Stomach (tissue), 9 donors: ENCODE results near the gene XIST. TPM values are rescaled to one million over a fixed set of nuclear protein-coding genes. Genes with fewer than 3 reads are reported as not detected.

Source experiments
- DNase-seq, 2 donors: peaks; one replicate each; pipeline versions ENCODE4 v3.0.0 to v3.0.0-alpha.2; 2013 to 2019
- H3K27ac ChIP-seq, 5 donors: fragments of 200-600 bp in 4 of 5; sonication (generic) in 4 of 5; one replicate each; pipeline ENCODE4 v1.5.1; 2013 to 2019; ENCODE audit warnings: mild to moderate bottlenecking in 1 of 5, moderate library complexity in 1 of 5
- H3K27me3 ChIP-seq, 3 donors: fragments of 200-600 bp; sonication (generic); one replicate each; pipeline ENCODE4 v1.5.1; 2017 to 2019; ENCODE audit warnings: mixed run types in 1 of 3
- H3K36me3 ChIP-seq, 4 donors: fragments of 200-600 bp; sonication (generic); 1 replicate in 3 of 4; 2 replicates in 1 of 4; pipeline ENCODE4 v1.5.1; 2016 to 2019
- H3K4me1 ChIP-seq, 4 donors: fragments of 200-600 bp; sonication (generic); one replicate each; pipeline ENCODE4 v1.5.1; 2016 to 2019
- H3K4me3 ChIP-seq, 4 donors: fragments of 200-600 bp; sonication (generic) in 3 of 4; one replicate each; pipeline ENCODE4 v1.5.1; 2016 to 2019; ENCODE audit warnings: mild to moderate bottlenecking in 1 of 4
- H3K9me3 ChIP-seq, 4 donors: fragments of 200-600 bp; sonication (generic); one replicate each; pipeline ENCODE4 v1.5.1; 2016 to 2019
- CTCF ChIP-seq, 7 experiments: fragments of 450-650 bp in 4 of 7; fragments of 200-600 bp in 3 of 7; sonication (generic) in 3 of 7; IDR thresholded peaks; one replicate each; pipeline ENCODE4 v1.5.1; 2016 to 2019; ENCODE audit warnings: antibody characterized with exemption in 7 of 7, control low read depth in 2 of 7, mild to moderate bottlenecking in 1 of 7
- EP300 ChIP-seq: sonication (generic); formaldehyde crosslinking; IDR thresholded peaks from one replicate; pipeline ENCODE4 v1.6.1; 2017; ENCODE audit warnings: antibody characterized with exemption
- POLR2A ChIP-seq, 4 donors: fragments of 450-650 bp; IDR thresholded peaks; one replicate each; pipeline ENCODE4 v1.6.1; 2016; ENCODE audit warnings: antibody characterized with exemption in 4 of 4, control low read depth in 2 of 4, mild to moderate bottlenecking in 1 of 4, moderate library complexity in 1 of 4
- POLR2AphosphoS5 ChIP-seq, 3 donors: sonication (generic); formaldehyde crosslinking; IDR thresholded peaks; one replicate each; pipeline ENCODE4 v1.6.1; 2016; ENCODE audit warnings: antibody characterized with exemption in 3 of 3
- WGBS, 5 donors: extraction: QIAGEN DNeasy Blood & Tissue Kit in 3 of 5; methylation state at CpG; one replicate each; pipeline versions ENCODE4 v1.1.5 to v1.1.7; 2013 to 2018; 5-methylcytosine and 5-hydroxymethylcytosine counted together
- intact Hi-C: fragments of 100-400 bp; cut with DNase I; formaldehyde crosslinking; loops from one replicate; pipeline ENCODE4 v1.15.1; 2023; ENCODE audit warnings: low total_unique reads
- polyA plus RNA-seq, 3 donors: library from polyadenylated mRNA; stranded (reverse); fragments of 200-250 nt; gene quantifications; one replicate each; pipeline ENCODE4 v1.2.3, GENCODE V29; 2013
- total RNA-seq, 5 donors: library from RNA; depleted of rRNA; stranded (reverse); fragments of >200 nt; gene quantifications; one replicate each; pipeline versions ENCODE4 v1.1.0 to v1.2.3, GENCODE V29; 2014 to 2016
- donor health status: healthy with polysubstance abuse.
- donor health status: Bipolar disorder and iron deficiency.
- donor health status: healthy.

The XIST gene
- total and polyA plus RNA-seq, 8 donors, result 0.19 to 614 (median 22.7) TPM

GRCh38 chrX:73832319-73832718, 20.2 kb downstream of the XIST start:
- 84 to 96% (median 90%) methylated on average over 4 of the region's 4 CpGs for WGBS, 5 donors
- TF ChIP-seq POLR2AphosphoS5 (IDR thresholded peaks at IDR 0.05) (no peak), POLR2A (IDR thresholded peaks at IDR 0.05) (no peak), CTCF (IDR thresholded peaks at IDR 0.05) (no peak), EP300 (no peak)
- Histone ChIP-seq H3K27ac (no peak overlapping the region), H3K36me3 (peaks cover 0 to 45% (median 16%) of the 10 kb centered on the region in 4 donors), H3K4me3 (no peak overlapping the region), H3K4me1 (peaks cover 0 to 11% (median 0%) of the 10 kb centered on the region in 4 donors), H3K27me3 (no peaks in the 10 kb centered on the region), H3K9me3 (no peaks in the 10 kb centered on the region)
- no peak for DNase-seq
- intact Hi-C loops, result no loop called here

- 60 to 81% (median 67%) methylated on average over 2 of the region's 2 CpGs for WGBS, 5 donors
- TF ChIP-seq EP300 (no peak), CTCF (IDR thresholded peaks at IDR 0.05) (no peak)
- no peak overlapping the region for H3K27ac ChIP-seq
- H3K4me1 ChIP-seq, result peaks cover 0 to 3% (median 0%) of the 10 kb centered on the region in 4 donors
- H3K9me3 ChIP-seq, result no peaks in the 10 kb centered on the region
- H3K4me3 ChIP-seq, result no peak overlapping the region
- intact Hi-C loops, result no loop called here
- no peaks in the 10 kb centered on the region for H3K27me3 ChIP-seq
- H3K36me3 ChIP-seq, result peaks cover 0 to 54% (median 20%) of the 10 kb centered on the region in 4 donors
- DNase-seq, result no peak
These were observed 21.0 kb downstream of the XIST start for GRCh38 chrX:73831500-73831899.

- H3K27me3 ChIP-seq, result no peaks in the 10 kb centered on the region
- no peak overlapping the region for H3K27ac ChIP-seq
- H3K4me1 ChIP-seq, result no peaks in the 10 kb centered on the region
- peaks cover 0 to 61% (median 24%) of the 10 kb centered on the region in 4 donors for H3K36me3 ChIP-seq
- 79 to 91% (median 84%) methylated on average over 9 of the region's 9 CpGs for WGBS, 5 donors
- H3K4me3 ChIP-seq, result no peak overlapping the region
- TF ChIP-seq POLR2AphosphoS5 (IDR thresholded peaks at IDR 0.05) (no peak), CTCF (IDR thresholded peaks at IDR 0.05) (no peak), EP300 (no peak)
- no peak for DNase-seq
- intact Hi-C loops, result no loop called here
- H3K9me3 ChIP-seq, result no peaks in the 10 kb centered on the region
These were observed 21.8 kb downstream of the XIST start for GRCh38 chrX:73830489-73831414.

- DNase-seq, result no peak
- Histone ChIP-seq H3K9me3 (no peaks in the 10 kb centered on the region), H3K4me3 (no peak overlapping the region), H3K27ac (no peak overlapping the region), H3K36me3 (peaks cover 0 to 69% (median 25%) of the 10 kb centered on the region in 4 donors), H3K27me3 (no peaks in the 10 kb centered on the region), H3K4me1 (no peaks in the 10 kb centered on the region)
- intact Hi-C loops, result no loop called here
- WGBS, 5 donors, result 64 to 76% (median 75%) methylated on average over 5 of the region's 5 CpGs
- TF ChIP-seq EP300, result no peak
- no peak for TF ChIP-seq CTCF (IDR thresholded peaks at IDR 0.05)
- TF ChIP-seq POLR2AphosphoS5 (IDR thresholded peaks at IDR 0.05), result no peak
- TF ChIP-seq POLR2A (IDR thresholded peaks at IDR 0.05), result no peak
These were observed 22.5 kb downstream of the XIST start for GRCh38 chrX:73829890-73830466.
